SW 1271 (cell line): ENCODE data around the gene NT5DC4.
A peak's percentile ranks its signal among the peaks of the same experiment; 100 is the strongest.

ENCODE experiments used
- DNase-seq, 2 experiments: peaks; one replicate each; lab custom pipeline; 2025; lab: John Stamatoyannopoulos, UW

Gene NT5DC4

GRCh38 chr2:112755444-112755843 lies 34.6 kb downstream of the NT5DC4 start:
- no peak for DNase-seq

- no peak for DNase-seq
Measured at GRCh38 chr2:112756207-112756606, 35.4 kb downstream of the NT5DC4 start.

GRCh38 chr2:112757265-112757664 lies 36.4 kb downstream of the NT5DC4 start:
- no peak for DNase-seq

GRCh38 chr2:112758711-112759110 lies 37.9 kb downstream of the NT5DC4 start:
- DNase-seq = no peak

GRCh38 chr2:112760149-112760548 lies 39.3 kb downstream of the NT5DC4 start:
- no peak for DNase-seq

- no peak for DNase-seq
Measured at GRCh38 chr2:112762276-112762675, 41.5 kb downstream of the NT5DC4 start.

GRCh38 chr2:112764071-112765044 lies 43.5 kb downstream of the NT5DC4 start, which contains the start of gene CKAP2L:
Gene CKAP2L, minus strand, starts transcription at chr2:112764609. Its CDS starts 11 bp downstream, at chr2:112764598.
- DNase-seq = peak; percentile 98 to 99

- DNase-seq = peak in 1 of 2 experiments; percentile 50
Measured at GRCh38 chr2:112765251-112765650, 44.4 kb downstream of the NT5DC4 start.

GRCh38 chr2:112767693-112768330 lies 47.0 kb downstream of the NT5DC4 start:
- DNase-seq = no peak

- peak; percentile 17 to 71 for DNase-seq
Measured at GRCh38 chr2:112768432-112768831, 47.6 kb downstream of the NT5DC4 start.

- no peak for DNase-seq
Measured at GRCh38 chr2:112772322-112772721, 51.5 kb downstream of the NT5DC4 start.

- no peak for DNase-seq
Measured at GRCh38 chr2:112772911-112773475, 52.2 kb downstream of the NT5DC4 start.

- DNase-seq = no peak
Measured at GRCh38 chr2:112773556-112773955, 52.7 kb downstream of the NT5DC4 start.

- no peak for DNase-seq
Measured at GRCh38 chr2:112774536-112775285, 53.9 kb downstream of the NT5DC4 start.

- no peak for DNase-seq
Measured at GRCh38 chr2:112776113-112776512, 55.3 kb downstream of the NT5DC4 start.

GRCh38 chr2:112777036-112777435 lies 56.2 kb downstream of the NT5DC4 start:
- DNase-seq = no peak

- DNase-seq = no peak
Measured at GRCh38 chr2:112779598-112779997, 58.8 kb downstream of the NT5DC4 start.

GRCh38 chr2:112782234-112782799 lies 61.5 kb downstream of the NT5DC4 start:
- DNase-seq = no peak

- no peak for DNase-seq
Measured at GRCh38 chr2:112783187-112783714, 62.4 kb downstream of the NT5DC4 start.

- peak; percentile 3 to 27 for DNase-seq
Measured at GRCh38 chr2:112784199-112785189, 63.7 kb downstream of the NT5DC4 start, which contains the start of gene IL1A. Gene IL1A, minus strand, starts transcription at chr2:112784493. Its CDS starts 723 bp downstream, at chr2:112783770.
